Measurements from ENCODE around the gene TSSK6.

- TF ChIP-seq POLR2AphosphoS5 (IDR thresholded peaks at IDR 0.05): no peak
- no peak for TF ChIP-seq POLR2A (IDR thresholded peaks at IDR 0.05)
- no peak for TF ChIP-seq EP300 (IDR thresholded peaks at IDR 0.05)
- TF ChIP-seq CTCF (IDR thresholded peaks at IDR 0.05): no peak
Observed at GRCh38 chr19:19508217-19508616, 7.1 kb downstream of the TSSK6 start.
